Mucosa of stomach (tissue), 1 donor: Measurements from ENCODE around the gene GREM1.

Experiments used
- H3K27me3 ChIP-seq: one replicate; pipeline ENCODE4 v1.7.0; 2013; ENCODE audit warnings: mild to moderate bottlenecking, low read length; ENCODE audit not compliant: control insufficient read depth, insufficient read depth
- H3K36me3 ChIP-seq: one replicate; pipeline ENCODE4 v1.7.0; 2013; ENCODE audit warnings: low read length; ENCODE audit not compliant: control insufficient read depth, insufficient read depth
- H3K4me1 ChIP-seq: one replicate; pipeline ENCODE4 v1.7.0; 2013; ENCODE audit warnings: mild to moderate bottlenecking, low read length; ENCODE audit not compliant: control insufficient read depth, insufficient read depth
- H3K4me3 ChIP-seq: one replicate; pipeline ENCODE4 v1.7.0; 2013; ENCODE audit warnings: low read length
- H3K9ac ChIP-seq: one replicate; pipeline ENCODE4 v1.7.0; 2013; ENCODE audit warnings: mild to moderate bottlenecking, low read length, moderate library complexity
- H3K9me3 ChIP-seq: one replicate; pipeline ENCODE4 v1.7.0; 2013; ENCODE audit warnings: mild to moderate bottlenecking, low read length, moderate library complexity; ENCODE audit not compliant: control insufficient read depth
- donor health status: Pancreatic carcinoma.

GREM1 gene

DNA sequence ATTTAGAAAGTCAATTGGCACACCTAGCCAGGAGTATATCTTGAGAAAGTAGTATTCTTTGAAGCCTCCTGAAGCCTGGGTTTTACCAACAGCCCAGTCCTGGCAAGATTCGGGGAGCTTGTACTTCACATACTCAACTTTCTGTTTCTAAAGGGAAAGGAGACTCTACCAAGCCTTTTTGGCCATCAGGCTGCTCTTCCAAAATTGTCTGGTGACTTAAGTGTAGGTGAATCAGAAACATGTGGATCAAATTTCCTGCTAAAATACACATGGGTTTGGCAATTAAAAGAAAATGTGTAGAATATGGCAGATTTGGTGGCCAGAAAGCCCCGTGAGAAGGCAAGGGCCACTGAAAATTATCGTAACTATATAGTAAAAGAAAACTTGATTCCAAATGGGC lies 15.9 kb upstream of the GREM1 start:
- Histone ChIP-seq H3K4me1 (peaks cover 7% of the 10 kb centered on the region), H3K27me3 (no peaks in the 10 kb centered on the region), H3K36me3 (no peaks in the 10 kb centered on the region), H3K4me3 (no peak overlapping the region), H3K9me3 (no peaks in the 10 kb centered on the region), H3K9ac (no peak overlapping the region)

DNA sequence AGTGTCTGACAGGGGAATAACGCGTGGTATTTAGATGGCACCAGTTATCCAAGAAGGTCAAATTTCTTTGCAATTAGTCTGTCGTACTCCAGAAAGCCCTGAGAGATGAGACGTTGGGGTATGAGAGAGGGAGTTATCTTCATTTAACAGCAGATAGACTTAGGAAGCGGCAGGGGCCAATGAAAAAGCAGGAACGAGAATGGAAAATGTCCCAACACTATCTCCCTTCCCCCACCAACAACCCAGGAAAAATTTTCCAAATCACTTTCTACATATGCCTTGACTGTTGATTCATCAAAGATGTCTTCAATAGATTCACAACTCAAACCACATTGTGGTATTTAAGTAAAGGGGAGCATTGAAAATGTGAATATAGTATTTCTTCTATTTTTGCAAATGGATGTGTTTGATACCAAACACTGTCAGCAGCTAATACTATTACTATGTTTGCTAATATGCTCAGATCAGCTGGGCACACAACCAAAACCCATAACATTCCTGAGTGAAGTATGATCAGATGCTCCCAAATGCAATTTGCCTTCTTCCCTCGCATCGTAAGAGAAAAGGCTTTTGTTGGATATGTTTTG lies 13.3 kb upstream of the GREM1 start:
- H3K9me3 ChIP-seq, result no peaks in the 10 kb centered on the region
- H3K36me3 ChIP-seq, result no peaks in the 10 kb centered on the region
- H3K27me3 ChIP-seq, result no peaks in the 10 kb centered on the region
- H3K4me1 ChIP-seq, result peaks cover 16% of the 10 kb centered on the region
- H3K4me3 ChIP-seq, result no peak overlapping the region
- no peak overlapping the region for H3K9ac ChIP-seq

DNA sequence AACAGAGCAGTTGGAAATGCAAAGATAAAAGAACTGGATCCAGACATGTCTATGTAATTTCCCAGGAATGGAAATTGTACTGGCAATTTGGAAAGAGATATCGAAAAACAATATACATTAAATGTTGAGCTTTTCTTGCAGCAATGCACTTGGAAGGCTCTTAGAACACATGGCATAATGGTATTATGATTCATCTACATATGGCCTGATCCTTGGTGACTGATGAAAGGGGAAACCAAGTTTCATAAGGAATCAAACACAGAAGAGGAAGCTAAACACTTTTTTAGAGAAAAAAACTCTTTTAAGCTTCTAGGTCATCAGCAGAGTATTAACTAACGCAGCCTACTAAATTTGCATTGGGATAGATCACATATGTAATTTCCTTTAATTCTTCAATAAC lies 12.4 kb upstream of the GREM1 start:
- Histone ChIP-seq H3K9me3 (no peaks in the 10 kb centered on the region), H3K36me3 (no peaks in the 10 kb centered on the region), H3K4me3 (no peak overlapping the region), H3K27me3 (no peaks in the 10 kb centered on the region), H3K9ac (no peak overlapping the region), H3K4me1 (peaks cover 21% of the 10 kb centered on the region)

DNA sequence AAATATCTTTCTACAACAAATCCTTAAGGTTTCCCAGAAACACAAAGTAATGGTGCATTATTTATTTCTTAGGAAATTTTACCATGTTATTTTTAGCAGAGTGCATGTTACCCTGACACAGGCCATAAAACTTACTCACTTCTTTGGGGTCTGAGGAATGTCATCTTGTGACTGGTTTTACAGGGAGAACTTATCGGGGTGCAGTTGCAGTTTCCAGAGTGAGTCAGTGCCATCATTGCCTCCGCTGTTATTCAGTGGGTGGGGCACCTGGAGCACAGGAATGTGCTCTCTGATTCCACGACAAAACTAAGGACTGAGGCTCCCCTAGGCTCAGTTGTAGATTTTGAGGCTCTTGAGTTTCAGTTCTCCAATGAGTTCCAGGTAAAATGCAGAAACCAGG lies 11.1 kb upstream of the GREM1 start:
- Histone ChIP-seq H3K4me3 (no peak overlapping the region), H3K9ac (no peak overlapping the region), H3K9me3 (no peaks in the 10 kb centered on the region), H3K36me3 (no peaks in the 10 kb centered on the region), H3K4me1 (peaks cover 16% of the 10 kb centered on the region), H3K27me3 (no peaks in the 10 kb centered on the region)

DNA sequence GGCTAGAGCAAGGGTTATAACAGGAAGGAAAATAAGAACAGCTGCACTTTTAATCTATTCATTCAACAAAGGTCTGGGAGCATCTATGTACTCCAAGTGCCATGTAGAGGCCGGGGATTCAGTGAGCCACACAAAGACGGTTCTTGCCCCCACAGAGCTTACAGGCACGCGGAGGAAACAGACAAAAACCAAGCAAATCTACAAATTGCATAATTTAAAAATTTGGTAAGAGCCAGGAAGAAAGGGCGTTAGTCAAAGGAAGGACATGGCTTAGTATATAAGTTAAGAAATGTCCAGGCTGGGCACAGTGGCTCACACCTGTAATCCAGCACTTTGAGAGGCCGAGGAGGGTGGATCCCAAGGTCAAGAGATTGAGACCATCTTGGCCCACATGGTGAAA lies 10.4 kb upstream of the GREM1 start:
- no peak overlapping the region for H3K4me3 ChIP-seq
- no peaks in the 10 kb centered on the region for H3K9me3 ChIP-seq
- H3K4me1 ChIP-seq, result peaks cover 16% of the 10 kb centered on the region
- H3K36me3 ChIP-seq, result no peaks in the 10 kb centered on the region
- H3K9ac ChIP-seq, result no peak overlapping the region
- H3K27me3 ChIP-seq, result no peaks in the 10 kb centered on the region

DNA sequence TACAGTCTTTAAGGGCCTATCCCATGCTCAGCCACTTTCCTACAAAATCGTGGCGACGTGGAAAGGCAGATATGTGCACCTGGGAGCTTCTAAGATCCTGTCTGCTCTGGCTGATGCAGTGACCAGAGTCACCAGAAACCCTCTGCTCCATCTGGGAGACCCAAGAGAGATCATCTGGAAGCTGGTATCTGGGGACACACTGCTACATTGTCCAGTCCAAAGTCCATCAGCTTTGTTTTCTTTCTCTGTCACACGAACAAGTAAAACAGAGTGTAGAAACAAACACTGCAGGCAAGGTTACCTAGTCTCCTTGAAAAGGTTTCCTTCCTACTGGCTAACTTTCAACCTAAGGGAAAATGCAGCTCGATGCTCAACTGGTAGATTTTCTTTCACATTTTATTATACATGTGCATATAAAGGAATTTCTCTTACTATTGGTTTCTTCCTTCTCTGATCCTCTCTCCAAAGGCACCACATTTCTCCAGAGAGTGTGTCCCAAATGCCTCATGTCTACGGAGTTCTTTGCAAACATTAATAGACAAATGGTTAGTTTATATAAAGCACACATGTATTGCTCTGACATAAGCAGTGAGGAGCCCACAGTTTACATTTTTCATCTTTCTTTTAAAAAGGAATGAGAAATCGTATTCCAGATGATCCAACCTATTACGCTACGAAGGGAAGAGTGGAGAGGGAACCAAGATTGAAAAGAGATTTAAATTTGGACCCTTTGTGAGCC lies 8.3 kb upstream of the GREM1 start:
- H3K27me3 ChIP-seq, result no peaks in the 10 kb centered on the region
- no peak overlapping the region for H3K4me3 ChIP-seq
- no peak overlapping the region for H3K9ac ChIP-seq
- H3K4me1 ChIP-seq, result peaks cover 16% of the 10 kb centered on the region
- no peaks in the 10 kb centered on the region for H3K9me3 ChIP-seq
- H3K36me3 ChIP-seq, result no peaks in the 10 kb centered on the region

DNA sequence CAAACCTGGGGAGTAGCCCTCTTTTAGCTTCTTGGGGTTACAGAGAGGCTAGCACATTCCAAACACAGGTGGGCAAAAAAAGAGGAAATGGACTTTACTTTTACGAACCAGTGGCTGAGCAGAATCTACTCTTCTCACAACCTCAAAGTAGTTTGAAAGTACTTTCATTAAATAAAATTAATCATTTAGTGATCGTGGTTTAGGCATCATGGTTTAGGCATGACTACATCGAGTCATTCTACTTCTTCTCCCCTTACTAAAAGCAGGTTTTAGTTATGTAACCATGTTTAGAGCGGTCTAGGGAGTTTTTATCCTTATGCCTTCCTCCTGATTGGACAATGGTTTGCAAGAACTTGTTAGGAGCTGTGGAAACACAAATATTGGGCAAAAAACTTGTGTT lies 2.5 kb upstream of the GREM1 start:
- H3K9me3 ChIP-seq, result no peaks in the 10 kb centered on the region
- H3K9ac ChIP-seq, result no peak overlapping the region
- no peak overlapping the region for H3K4me3 ChIP-seq
- no peaks in the 10 kb centered on the region for H3K36me3 ChIP-seq
- peaks cover 10% of the 10 kb centered on the region for H3K4me1 ChIP-seq
- peaks cover 54% of the 10 kb centered on the region for H3K27me3 ChIP-seq

DNA sequence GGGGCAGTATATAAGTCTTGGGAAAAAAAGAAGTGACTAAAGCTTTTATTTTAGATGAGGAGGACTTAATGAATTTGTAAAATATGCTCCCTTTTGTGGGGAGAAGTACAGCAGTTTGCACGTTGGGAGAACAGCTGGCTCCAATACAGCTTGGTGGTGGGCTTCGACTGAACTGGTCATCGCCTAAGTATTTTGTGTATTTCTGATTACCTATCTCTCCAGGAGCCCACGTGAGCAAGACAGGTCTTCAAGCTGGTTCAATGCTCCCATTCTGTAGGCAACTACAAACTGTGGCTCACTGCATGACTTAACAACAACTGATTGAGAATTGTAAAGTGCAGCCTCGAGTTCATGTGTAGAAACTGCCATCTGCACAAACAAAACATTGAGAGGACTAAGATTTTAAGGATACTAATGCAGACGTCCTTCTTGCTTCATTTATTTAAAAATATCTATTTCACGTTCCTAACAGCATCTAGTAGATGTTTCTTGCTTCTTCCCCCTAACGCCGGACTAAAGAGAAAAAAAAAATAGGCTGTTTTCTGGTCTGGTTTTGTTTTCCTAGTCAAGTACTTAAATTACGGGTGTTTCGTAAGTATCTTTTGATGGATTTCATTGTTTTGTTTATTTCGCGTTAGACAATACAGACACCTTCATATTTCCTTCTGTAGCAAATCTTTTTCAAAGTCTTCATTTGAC lies 1.4 kb upstream of the GREM1 start:
- Histone ChIP-seq H3K4me3 (no peak overlapping the region), H3K36me3 (no peaks in the 10 kb centered on the region), H3K27me3 (peaks cover 64% of the 10 kb centered on the region), H3K4me1 (peaks cover 10% of the 10 kb centered on the region), H3K9me3 (no peaks in the 10 kb centered on the region), H3K9ac (no peak overlapping the region)

DNA sequence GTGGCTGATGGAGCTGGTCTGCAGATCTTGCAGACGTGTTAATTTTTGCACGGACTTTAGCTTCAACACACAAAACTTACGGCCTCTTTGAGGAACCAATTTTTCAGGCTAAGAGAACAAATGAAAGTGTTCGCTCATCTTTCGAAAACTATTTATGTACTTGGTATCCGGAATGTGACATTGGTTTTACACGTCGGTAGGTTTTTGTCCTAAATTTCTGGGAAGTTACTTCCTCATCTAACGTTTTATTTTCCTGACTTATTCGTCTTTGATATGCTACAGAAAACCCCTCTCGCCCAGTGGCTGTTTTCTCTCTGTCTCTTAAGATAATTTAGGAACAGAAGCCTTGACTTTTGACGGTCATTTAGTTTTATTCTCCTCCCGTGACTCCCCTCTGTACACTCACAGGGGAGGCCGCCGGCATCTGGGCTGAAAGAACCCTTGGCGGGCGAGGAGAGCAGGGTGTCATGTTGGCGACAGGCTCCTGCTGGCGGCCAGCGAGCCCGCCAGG lies 834 bp upstream of the GREM1 start:
- no peaks in the 10 kb centered on the region for H3K9me3 ChIP-seq
- H3K27me3 ChIP-seq, result peaks cover 64% of the 10 kb centered on the region
- peaks cover 10% of the 10 kb centered on the region for H3K4me1 ChIP-seq
- no peak overlapping the region for H3K4me3 ChIP-seq
- H3K36me3 ChIP-seq, result no peaks in the 10 kb centered on the region
- peak overlapping the region; percentile 20 for H3K9ac ChIP-seq

DNA sequence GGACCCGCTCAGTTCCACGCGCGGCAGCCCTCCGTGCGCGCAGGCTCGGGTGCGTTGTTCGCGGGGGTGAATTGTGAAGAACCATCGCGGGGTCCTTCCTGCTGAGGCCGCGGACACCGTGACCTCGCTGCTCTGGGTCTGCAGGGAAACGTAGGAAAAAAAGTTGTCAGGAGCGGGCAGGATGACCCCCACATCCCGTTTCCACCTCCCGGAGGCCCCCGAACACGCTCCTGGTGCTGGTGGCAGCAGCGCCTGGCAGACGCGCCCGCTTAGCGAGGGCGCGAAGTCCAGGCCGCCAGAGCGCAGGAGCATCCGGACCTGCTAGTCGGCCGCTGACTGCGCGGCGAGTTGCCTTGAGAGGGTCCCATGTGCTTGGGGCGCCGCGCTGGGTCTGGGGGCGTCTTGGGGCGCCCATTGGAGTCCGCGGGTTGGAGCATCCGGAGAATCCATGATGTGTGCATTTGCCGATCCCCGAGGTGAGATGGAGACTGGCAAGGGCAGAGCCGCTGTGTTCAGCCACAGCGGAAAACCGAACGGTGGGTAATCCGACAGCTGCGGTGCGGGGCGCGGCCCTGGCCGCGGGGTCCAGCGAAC lies 520 bp downstream of the GREM1 start:
- Histone ChIP-seq H3K4me1 (peaks cover 10% of the 10 kb centered on the region), H3K27me3 (peaks cover 64% of the 10 kb centered on the region), H3K4me3 (peak overlapping the region; percentile 6), H3K36me3 (no peaks in the 10 kb centered on the region), H3K9ac (peak overlapping the region; percentile 8), H3K9me3 (no peaks in the 10 kb centered on the region)

DNA sequence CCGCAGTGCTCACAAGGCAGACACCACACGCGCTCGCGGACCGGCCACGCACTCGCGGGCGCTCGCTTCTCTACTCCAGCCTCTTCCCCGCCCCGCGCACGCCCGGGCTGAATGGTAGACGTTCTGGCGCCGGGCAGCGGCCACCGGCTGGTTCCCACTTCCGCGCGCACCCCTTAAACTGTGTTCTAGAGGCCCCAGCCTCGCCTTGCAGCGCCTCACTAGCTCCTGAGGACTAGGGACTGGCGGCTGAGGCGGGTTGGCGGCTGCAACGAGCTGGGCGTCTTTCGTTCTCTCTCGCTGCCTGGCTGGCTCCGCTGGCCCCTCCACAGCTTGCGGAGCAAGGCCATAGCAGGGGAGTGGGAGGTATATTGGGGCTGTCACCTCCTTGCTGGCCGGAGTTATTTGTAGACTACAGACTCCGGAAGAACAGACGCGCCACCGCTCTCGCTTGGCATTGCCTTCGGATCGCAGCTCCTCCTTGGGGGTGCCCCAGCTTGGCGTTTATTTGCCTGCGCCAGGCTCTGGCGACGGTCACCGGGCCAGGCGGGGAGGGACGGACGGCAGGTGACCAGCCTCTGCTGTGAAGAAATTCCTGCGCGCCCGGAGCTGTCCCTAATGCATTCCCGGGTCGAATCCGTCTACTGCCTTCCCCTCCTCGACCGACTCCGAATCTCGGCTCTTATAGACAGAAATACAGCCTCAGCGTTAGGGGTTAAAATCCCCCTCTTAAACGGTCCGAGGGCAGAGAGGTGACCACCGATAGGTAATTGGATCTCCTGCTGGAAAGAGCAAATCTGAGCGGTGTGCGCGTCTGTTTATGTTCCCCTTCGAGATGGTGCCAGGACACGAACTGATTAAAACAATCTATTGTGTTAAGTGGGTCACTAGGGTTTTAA lies 1.3 kb downstream of the GREM1 start:
- H3K27me3 ChIP-seq, result peaks cover 64% of the 10 kb centered on the region
- peaks cover 10% of the 10 kb centered on the region for H3K4me1 ChIP-seq
- peak overlapping the region; percentile 2 for H3K9ac ChIP-seq
- no peaks in the 10 kb centered on the region for H3K9me3 ChIP-seq
- H3K4me3 ChIP-seq, result peak overlapping the region; percentile 6
- no peaks in the 10 kb centered on the region for H3K36me3 ChIP-seq
